RPMI7951 (cell line): ENCODE results near the gene GALNTL6. TPM values are rescaled to one million over a fixed set of nuclear protein-coding genes. Genes with fewer than 3 reads are reported as not detected.
A peak's percentile ranks its signal among the peaks of the same experiment; 100 is the strongest.

Source experiments
- DNase-seq: peaks from one replicate; pipeline ENCODE4 v3.0.0-alpha.2; 2012; ENCODE audit warnings: low read depth
- total RNA-seq: library from RNA; depleted of rRNA; stranded (reverse); fragments of >200 nt; shearing (Covaris generic); gene quantifications from 2 replicates; pipeline ENCODE4 v1.2.3, GENCODE V29; 2014

Gene GALNTL6
- total RNA-seq, 1 experiment from 2014 or later: not detected

GRCh38 chr4:172124656-172125308, 311.6 kb downstream of the GALNTL6 start:
- no peak for DNase-seq

- DNase-seq: no peak
Observed at GRCh38 chr4:172125443-172125842, 312.2 kb downstream of the GALNTL6 start.

- DNase-seq: no peak
Observed at GRCh38 chr4:172127168-172127567, 314.0 kb downstream of the GALNTL6 start.

GRCh38 chr4:172129593-172129992, 316.4 kb downstream of the GALNTL6 start:
- DNase-seq: no peak

- DNase-seq: no peak
Observed at GRCh38 chr4:172134521-172134920, 321.3 kb downstream of the GALNTL6 start.

GRCh38 chr4:172141025-172141424, 327.8 kb downstream of the GALNTL6 start:
- DNase-seq: no peak

- DNase-seq: peak; percentile 4
Observed at GRCh38 chr4:172142281-172142741, 329.1 kb downstream of the GALNTL6 start.

GRCh38 chr4:172143605-172144314, 330.6 kb downstream of the GALNTL6 start:
- DNase-seq: no peak

GRCh38 chr4:172147687-172148086, 334.5 kb downstream of the GALNTL6 start:
- no peak for DNase-seq

GRCh38 chr4:172149329-172149728, 336.1 kb downstream of the GALNTL6 start:
- no peak for DNase-seq

GRCh38 chr4:172152284-172152683, 339.1 kb downstream of the GALNTL6 start:
- no peak for DNase-seq

GRCh38 chr4:172153719-172154118, 340.5 kb downstream of the GALNTL6 start:
- DNase-seq: no peak

GRCh38 chr4:172155838-172156345, 342.7 kb downstream of the GALNTL6 start:
- no peak for DNase-seq

GRCh38 chr4:172157946-172158345, 344.7 kb downstream of the GALNTL6 start:
- DNase-seq: no peak

- no peak for DNase-seq
Observed at GRCh38 chr4:172163215-172163614, 350.0 kb downstream of the GALNTL6 start.

- no peak for DNase-seq
Observed at GRCh38 chr4:172168888-172169287, 355.7 kb downstream of the GALNTL6 start.

GRCh38 chr4:172169871-172170270, 356.7 kb downstream of the GALNTL6 start:
- no peak for DNase-seq

GRCh38 chr4:172173206-172173605, 360.0 kb downstream of the GALNTL6 start:
- DNase-seq: no peak

- no peak for DNase-seq
Observed at GRCh38 chr4:172177382-172177781, 364.2 kb downstream of the GALNTL6 start.

- DNase-seq: no peak
Observed at GRCh38 chr4:172188248-172188988, 375.2 kb downstream of the GALNTL6 start.

GRCh38 chr4:172202480-172203076, 389.4 kb downstream of the GALNTL6 start:
- peak; percentile 1 for DNase-seq

- no peak for DNase-seq
Observed at GRCh38 chr4:172207258-172207657, 394.1 kb downstream of the GALNTL6 start.
